Osteocyte (in vitro differentiated cells): ENCODE measurements around the gene PHAF1. TPM values are rescaled to one million over a fixed set of nuclear protein-coding genes. Genes with fewer than 3 reads are reported as not detected.
A peak's percentile ranks its signal among the peaks of the same experiment; 100 is the strongest.

Experiments used
- DNase-seq: peaks from one replicate; pipeline ENCODE4 v3.0.0; 2021; ENCODE audit warnings: mixed read lengths; ENCODE audit not compliant: unreplicated experiment; ENCODE audit errors: extremely low spot score
- H3K27ac Mint-ChIP-seq: one replicate; pipeline ENCODE4 v1.8.0; 2021; ENCODE audit warnings: mild to moderate bottlenecking, mixed read lengths; ENCODE audit not compliant: unreplicated experiment
- H3K27me3 Mint-ChIP-seq: one replicate; pipeline ENCODE4 v1.8.0; 2021; ENCODE audit warnings: mixed read lengths; ENCODE audit not compliant: unreplicated experiment
- H3K36me3 Mint-ChIP-seq: one replicate; pipeline ENCODE4 v1.8.0; 2021; ENCODE audit warnings: mixed read lengths; ENCODE audit not compliant: unreplicated experiment
- H3K4me1 Mint-ChIP-seq: one replicate; pipeline ENCODE4 v1.8.0; 2021; ENCODE audit warnings: mixed read lengths; ENCODE audit not compliant: unreplicated experiment
- H3K4me3 Mint-ChIP-seq: one replicate; pipeline ENCODE4 v1.8.0; 2021; ENCODE audit warnings: mild to moderate bottlenecking, moderate library complexity, mixed read lengths; ENCODE audit not compliant: unreplicated experiment
- H3K9me3 Mint-ChIP-seq: one replicate; pipeline ENCODE4 v1.8.0; 2021; ENCODE audit warnings: mixed read lengths; ENCODE audit not compliant: unreplicated experiment
- CTCF ChIP-seq: fragments of 200-600 bp; sonication (generic); IDR thresholded peaks from 2 replicates; pipeline ENCODE4 v1.5.0; 2021; ENCODE audit warnings: antibody characterized with exemption, mild to moderate bottlenecking, moderate library complexity
- total RNA-seq: library from RNA; stranded (reverse); gene quantifications from 2 replicates; pipeline ENCODE4 v1.2.1, GENCODE V29; 2021

PHAF1 gene
- total RNA-seq, 1 donor from 2014 or later, result 19.5 TPM

GRCh38 chr16:67142342-67142741, 32.6 kb downstream of the PHAF1 start:
- H3K27me3 Mint-ChIP-seq, result no peaks in the 10 kb centered on the region
- no peak for TF ChIP-seq CTCF
- H3K36me3 Mint-ChIP-seq, result peaks cover 40% of the 10 kb centered on the region
- H3K4me3 Mint-ChIP-seq, result no peak overlapping the region
- no peaks in the 10 kb centered on the region for H3K4me1 Mint-ChIP-seq
- no peak overlapping the region for H3K27ac Mint-ChIP-seq
- DNase-seq, result no peak
- H3K9me3 Mint-ChIP-seq, result no peaks in the 10 kb centered on the region

- no peak for DNase-seq
- TF ChIP-seq CTCF, result no peak
These were observed 35.2 kb downstream of the PHAF1 start for GRCh38 chr16:67144943-67145342.

GRCh38 chr16:67145746-67146145, 36.0 kb downstream of the PHAF1 start:
- no peak for TF ChIP-seq CTCF

More at GRCh38 chr16:67144943-67145342, 35.2 kb downstream of the PHAF1 start:
- Mint-ChIP-seq H3K9me3 (no peaks in the 10 kb centered on the region), H3K27ac (no peak overlapping the region), H3K4me3 (no peak overlapping the region), H3K27me3 (no peaks in the 10 kb centered on the region), H3K4me1 (peaks cover 6% of the 10 kb centered on the region), H3K36me3 (peaks cover 49% of the 10 kb centered on the region)

GRCh38 chr16:67146523-67147357, 37.0 kb downstream of the PHAF1 start:
- H3K27me3 Mint-ChIP-seq, result no peaks in the 10 kb centered on the region
- no peaks in the 10 kb centered on the region for H3K9me3 Mint-ChIP-seq
- DNase-seq, result no peak
- no peak overlapping the region for H3K27ac Mint-ChIP-seq
- H3K36me3 Mint-ChIP-seq, result peaks cover 36% of the 10 kb centered on the region
- no peak for TF ChIP-seq CTCF
- H3K4me3 Mint-ChIP-seq, result no peak overlapping the region
- H3K4me1 Mint-ChIP-seq, result peaks cover 10% of the 10 kb centered on the region

More at GRCh38 chr16:67145746-67146145, 36.0 kb downstream of the PHAF1 start:
- Mint-ChIP-seq H3K36me3 (peaks cover 42% of the 10 kb centered on the region), H3K27me3 (no peaks in the 10 kb centered on the region), H3K9me3 (no peaks in the 10 kb centered on the region), H3K27ac (no peak overlapping the region), H3K4me1 (peaks cover 6% of the 10 kb centered on the region), H3K4me3 (no peak overlapping the region)
- no peak for DNase-seq

- peaks cover 10% of the 10 kb centered on the region for H3K4me1 Mint-ChIP-seq
- no peaks in the 10 kb centered on the region for H3K9me3 Mint-ChIP-seq
- peak overlapping the region; percentile 43 for H3K27ac Mint-ChIP-seq
- no peaks in the 10 kb centered on the region for H3K27me3 Mint-ChIP-seq
- H3K36me3 Mint-ChIP-seq, result peaks cover 32% of the 10 kb centered on the region
- TF ChIP-seq CTCF, result no peak
- no peak overlapping the region for H3K4me3 Mint-ChIP-seq
- no peak for DNase-seq
These were observed 37.8 kb downstream of the PHAF1 start for GRCh38 chr16:67147437-67148140.
